K562 (cell line): ENCODE measurements around the gene VENTX. TPM values are rescaled to one million over a fixed set of nuclear protein-coding genes. Genes with fewer than 3 reads are reported as not detected.

Experiments
- ATAC-seq: fragments of 200-7000 bp; cut with Tn5 transposase; 3 replicates; pipeline ENCODE4 v1.9.1; 2020; ENCODE audit warnings: moderate library complexity
- BruUV-seq: library from RNA; stranded (reverse); fragments of 400-500 nt; replicated peaks from 2 replicates; lab custom pipeline; 2021; lab: Mats Ljungman, UMichigan
- CTCF ChIA-PET: fragments of 300-600 bp; formaldehyde crosslinking; extraction: SDS; loops from one replicate; lab custom pipeline; 2021; ENCODE audit warnings: low intra/inter-chr PET ratio; lab: Yijun Ruan, JAX
- POLR2A ChIA-PET: fragments of 300-600, 350-650 bp; sonication (Branson Sonifier 250); formaldehyde crosslinking; extraction: SDS; loops from one replicate; lab custom pipeline; 2021; ENCODE audit warnings: antibody characterized with exemption, inconsistent platforms; lab: Yijun Ruan, JAX
- DNase-seq, 4 experiments: peaks; one replicate each; pipeline versions ENCODE4 v3.0.0 to v3.0.0-alpha.2; 2011 to 2018; ENCODE audit warnings: low spot score in 3 of 4, mixed read lengths in 3 of 4; ENCODE audit errors: extremely low read depth in 1 of 4
- FAIRE-seq: peaks from 2 replicates; lab custom pipeline; 2011; peaks lifted over from hg19 to GRCh38; lab: Jason Lieb, UNC
- H2AFZ ChIP-seq: 2 replicates; pipeline ENCODE4 v1.6.0; 2011; ENCODE audit warnings: low read depth, low read length, control low read depth, inconsistent platforms
- H3K27ac ChIP-seq: fragments of 200-600 bp; 3 replicates; pipeline ENCODE4 v1.8.0; 2011; ENCODE audit warnings: low read depth, mild to moderate bottlenecking, control low read depth, inconsistent platforms, low read length, moderate library complexity, mixed read lengths; ENCODE audit errors: extremely low read depth
- H3K27me3 ChIP-seq, 2 experiments: fragments of 300-600 bp in 1 of 2; 2 replicates in 1 of 2; 3 replicates in 1 of 2; pipeline versions ENCODE4 v1.6.0 to v1.8.0; 2011; ENCODE audit warnings: inconsistent platforms in 2 of 2, low read length in 2 of 2, mild to moderate bottlenecking in 1 of 2, mixed read lengths in 1 of 2, moderate library complexity in 1 of 2; ENCODE audit not compliant: control insufficient read depth in 2 of 2, insufficient read depth in 2 of 2
- H3K36me3 ChIP-seq: fragments of 300-600 bp; 3 replicates; pipeline ENCODE4 v1.8.0; 2011; ENCODE audit warnings: mild to moderate bottlenecking, low read length, inconsistent platforms; ENCODE audit not compliant: control insufficient read depth, insufficient read depth
- H3K4me1 ChIP-seq, 2 experiments: fragments of 200-600 bp in 1 of 2; replicated peaks in 1 of 2; 2 replicates in 1 of 2; 3 replicates in 1 of 2; pipeline versions ENCODE4 v1.5.1 to v1.8.0; 2011; ENCODE audit warnings: inconsistent platforms in 2 of 2, low read length in 2 of 2, mild to moderate bottlenecking in 1 of 2, mixed read lengths in 1 of 2, moderate library complexity in 1 of 2; ENCODE audit not compliant: control insufficient read depth in 2 of 2, insufficient read depth in 2 of 2
- H3K4me2 ChIP-seq: 2 replicates; pipeline ENCODE4 v1.6.1; 2011; ENCODE audit warnings: low read length, control low read depth, inconsistent platforms, mixed read lengths; ENCODE audit not compliant: insufficient read depth
- H3K4me3 ChIP-seq: fragments of 200-600 bp; sonication (generic), shearing (Covaris generic); 2 replicates; pipeline ENCODE4 v1.5.1; 2016; ENCODE audit warnings: control low read depth, inconsistent platforms
- H3K79me2 ChIP-seq: fragments of 200-600 bp; 3 replicates; pipeline ENCODE4 v1.8.0; 2011; ENCODE audit warnings: low read length, inconsistent platforms; ENCODE audit not compliant: control insufficient read depth, insufficient read depth
- H3K9ac ChIP-seq, 2 experiments: 2 replicates each; pipeline versions ENCODE4 v1.6.0 to v1.6.1; 2011; ENCODE audit warnings: low read depth in 2 of 2, low read length in 2 of 2, control low read depth in 1 of 2, inconsistent platforms in 1 of 2, mild to moderate bottlenecking in 1 of 2, mixed read lengths in 1 of 2; ENCODE audit not compliant: insufficient read depth in 1 of 2
- H3K9me1 ChIP-seq: one replicate; pipeline ENCODE4 v1.6.0; 2011; ENCODE audit warnings: inconsistent platforms, mild to moderate bottlenecking, low read length, moderate library complexity; ENCODE audit not compliant: control insufficient read depth, insufficient read depth
- H3K9me3 ChIP-seq: replicated peaks from 2 replicates; pipeline ENCODE4 v1.5.1; 2011; ENCODE audit warnings: low read depth, low read length, inconsistent platforms; ENCODE audit not compliant: control insufficient read depth, insufficient read depth
- H4K20me1 ChIP-seq: replicated peaks from 2 replicates; pipeline ENCODE4 v1.6.1; 2011; ENCODE audit warnings: low read length, inconsistent platforms, mixed read lengths; ENCODE audit not compliant: control insufficient read depth, insufficient read depth
- CCNT2 ChIP-seq: IDR thresholded peaks from 2 replicates; pipeline ENCODE4 v1.6.1; 2011; ENCODE audit warnings: borderline replicate concordance, low read depth, mild to moderate bottlenecking, moderate library complexity, mixed read lengths, low read length; ENCODE audit not compliant: insufficient read length; ENCODE audit errors: extremely low read depth
- DLX4 ChIP-seq: fragments of 250-450 bp; sonication (Bioruptor Pico); IDR thresholded peaks from 2 replicates; pipeline ENCODE4 v1.6.1; 2021; ENCODE audit warnings: mild to moderate bottlenecking
- E2F8 ChIP-seq: fragments of 450-650 bp; IDR thresholded peaks from 2 replicates; pipeline ENCODE4 v1.7.1; 2018; ENCODE audit warnings: mild to moderate bottlenecking, low read depth; ENCODE audit not compliant: partially characterized antibody
- ETV1 ChIP-seq: fragments of 450-650 bp; conservative IDR thresholded peaks from 2 replicates; pipeline ENCODE4 v1.6.1; 2016; ENCODE audit warnings: missing genetic modification characterization, control low read depth, low read depth, missing compliant biosample characterization
- HEY1 ChIP-seq: fragments of 250-450 bp; sonication (Bioruptor Pico); IDR thresholded peaks from 2 replicates; pipeline ENCODE4 v1.5.0; 2020; ENCODE audit warnings: mild to moderate bottlenecking, moderate library complexity, borderline replicate concordance
- NFIX ChIP-seq: fragments of 250-450 bp; sonication (Bioruptor Pico); IDR thresholded peaks from 2 replicates; pipeline ENCODE4 v1.4.0; 2020; ENCODE audit warnings: low read depth, mild to moderate bottlenecking, moderate library complexity
- RBM17 ChIP-seq: fragments of 200-400 bp; formaldehyde crosslinking; IDR thresholded peaks from 2 replicates; pipeline ENCODE4 v1.6.1; 2017; ENCODE audit warnings: low read depth, mild to moderate bottlenecking, low read length, borderline replicate concordance
- SREBF2 ChIP-seq: sonication (generic); formaldehyde crosslinking; IDR thresholded peaks from 2 replicates; pipeline ENCODE4 v1.4.0; 2020; ENCODE audit warnings: mild to moderate bottlenecking, missing genetic modification reagents
- SRF ChIP-seq, 2 experiments: fragments of 250-450, 450-650 bp in 1 of 2; sonication (Bioruptor Pico) in 1 of 2; sonication (generic) in 1 of 2; formaldehyde crosslinking; IDR thresholded peaks; 2 replicates each; pipeline versions ENCODE4 v1.5.0 to v1.5.1; 2020 to 2022; ENCODE audit warnings: mild to moderate bottlenecking in 1 of 2, missing genetic modification reagents in 1 of 2
- XRCC3 ChIP-seq: fragments of 450-650 bp; IDR thresholded peaks from 2 replicates; pipeline ENCODE4 v1.6.1; 2017; ENCODE audit warnings: mild to moderate bottlenecking, moderate library complexity
- YY1 ChIP-seq, 3 experiments: IDR thresholded peaks; 2 replicates each; pipeline ENCODE4 v1.6.1; 2011; ENCODE audit warnings: low read length in 2 of 3, mild to moderate bottlenecking in 2 of 3, moderate library complexity in 2 of 3, borderline replicate concordance in 1 of 3, control low read depth in 1 of 3, low read depth in 1 of 3; ENCODE audit not compliant: insufficient read depth in 3 of 3, insufficient replicate concordance in 2 of 3, control insufficient read depth in 1 of 3, insufficient read length in 1 of 3; ENCODE audit errors: extremely low read depth in 1 of 3
- ZNF146 ChIP-seq: IDR thresholded peaks from one replicate; pipeline ENCODE4 v1.6.1; 2018; ENCODE audit warnings: missing compliant biosample characterization; ENCODE audit not compliant: unreplicated experiment
- ZNF263 ChIP-seq: sonication (generic); formaldehyde crosslinking; IDR thresholded peaks from 2 replicates; pipeline ENCODE4 v1.8.0; 2022; ENCODE audit warnings: mild to moderate bottlenecking, missing genetic modification reagents, borderline replicate concordance
- ZNF561 ChIP-seq: fragments of 450-650 bp; formaldehyde crosslinking; conservative IDR thresholded peaks from 2 replicates; pipeline ENCODE4 v1.4.0; 2020; ENCODE audit warnings: mild to moderate bottlenecking, moderate library complexity
- ZNF740 ChIP-seq, 3 experiments: fragments of 200-800 bp in 1 of 3; sonication (Bioruptor generic) in 1 of 3; sonication (generic) in 1 of 3; formaldehyde crosslinking in 1 of 3; IDR thresholded peaks; 2 replicates each; pipeline versions ENCODE4 v1.6.1 to v1.8.0; 2016 to 2022; ENCODE audit warnings: mild to moderate bottlenecking in 2 of 3, missing compliant biosample characterization in 2 of 3, missing genetic modification characterization in 2 of 3, missing genetic modification reagents in 1 of 3
- WGBS: fragments of 100-300 bp; shearing (Covaris generic); methylation state at CpG from one replicate; pipeline ENCODE4 v1.1.6; 2016; ENCODE audit warnings: low coverage, mixed read lengths; ENCODE audit not compliant: insufficient coverage; ENCODE audit errors: missing lambda C conversion rate; 5-methylcytosine and 5-hydroxymethylcytosine counted together
- in situ Hi-C: fragments of 300-500 bp; cut with MboI; formaldehyde crosslinking; loops from 4 replicates; pipeline ENCODE4 v1.15.0; 2018; ENCODE audit warnings: inconsistent platforms, mixed read lengths
- intact Hi-C: fragments of 100-400 bp; cut with micrococcal nuclease; formaldehyde crosslinking; loops from 2 replicates; pipeline ENCODE4 v1.14.2; 2022
- polyA plus RNA-seq, 8 experiments: library from polyadenylated mRNA; depleted of rRNA in 4 of 8; stranded (reverse) in 5 of 8; unstranded in 3 of 8; fragments of >200 nt; fragmentation: Nextera tagmentation in 2 of 8; fragmentation: Illumina TruSeq in 1 of 8; extraction: Ambion mirVana in 2 of 8; extraction: Trizol in 1 of 8; gene quantifications; 2 replicates each; pipeline versions ENCODE4 v1.2.1 to v1.2.3, GENCODE V29; 2011 to 2014; ENCODE audit warnings: inconsistent platforms in 1 of 8, missing spikeins in 1 of 8
- total RNA-seq, 7 experiments: library from RNA; depleted of rRNA in 6 of 7; stranded (reverse); fragments of >200 nt in 6 of 7; fragmentation: Illumina TruSeq in 2 of 7; extraction: Trizol in 2 of 7; gene quantifications; 2 replicates each; pipeline versions ENCODE4 v1.2.1 to v1.2.3, GENCODE V29; 2011 to 2021; ENCODE audit warnings: low replicate concordance in 1 of 7

The VENTX gene
- total and polyA plus RNA-seq, 9 of the 15 experiments (the other 6 are each of a cell fraction or from before 2014, with no cell fraction given): 0.07 to 0.70 (median 0.20) TPM; not detected in 1

GRCh38 chr10:133249094-133249780 is 11.6 kb downstream of the VENTX start:
- Histone ChIP-seq H2AFZ (peak overlapping the region; percentile 84; the same call in 1 of the 2 replicates), H3K9me3 (no peaks in the 10 kb centered on the region), H3K4me1 (peaks cover 32 to 79% of the 10 kb centered on the region in 2 experiments), H3K27me3 (no peaks in the 10 kb centered on the region; a peak in 1 of 5 replicates), H4K20me1 (no peaks in the 10 kb centered on the region), H3K36me3 (no peaks in the 10 kb centered on the region), H3K4me3 (no peak overlapping the region), H3K9me1 (no peaks in the 10 kb centered on the region), H3K4me2 (no peak overlapping the region), H3K9ac (0 out of 4 replicates have a peak overlapping the region, but pooled peaks of 1 of the 2 experiments have one; percentile 20), H3K79me2 (no peaks in the 10 kb centered on the region), H3K27ac (no peak overlapping the region)
- WGBS: 52% methylated on average over 10 of the region's 21 CpGs
- in situ Hi-C loops (loop anchor here (5.0 kb wide), 2 partner anchors 58 to 102 kb away; partner anchors contain the start of genes TUBGCP2 and ZNF511), intact Hi-C loops (loop anchor here (5.0 kb wide), 1 partner anchor 107 kb away; no protein-coding TSS in a partner anchor)
- DNase-seq (no peak), ATAC-seq (no peak), FAIRE-seq (no peak)
- ChIA-PET CTCF (no interaction called here), POLR2A (no interaction called here)
- no TSS peak for BruUV-seq
- TF ChIP-seq E2F8 (no peak), NFIX (CRISPR knock-in tag) (no peak), SREBF2 (no peak), RBM17 (no peak), ETV1 (tag) (no peak), ZNF263 (0 out of 2 replicates have a peak, but pooled peaks have one; percentile 22), ZNF561 (CRISPR knock-in tag) (no peak), DLX4 (CRISPR knock-in tag) (no peak), ZNF146 (no peak), CCNT2 (no peak), ZNF740 (CRISPR knock-in tag; IDR thresholded peaks at IDR 0.05) (peak; percentile 82), ZNF740 (tag; IDR thresholded peaks at IDR 0.05) (no peak), SRF (CRISPR knock-in tag; IDR thresholded peaks at IDR 0.05) (no peak), YY1 (IDR thresholded peaks at IDR 0.05; ENCODE audit: borderline replicate concordance in 1 of 3, control insufficient read depth in 1 of 3, extremely low read depth in 1 of 3, insufficient read depth in 3 of 3, insufficient read length in 1 of 3, insufficient replicate concordance in 2 of 3, low read depth in 1 of 3, low read length in 2 of 3) (no peak), XRCC3 (no peak), HEY1 (CRISPR knock-in tag) (no peak)
